Astrocyte (in vitro differentiated cells and primary cell): ENCODE results near the gene SUSD3.

ENCODE experiments used
- CTCF ChIP-seq: IDR thresholded peaks from 2 replicates; pipeline ENCODE4 v1.5.1; 2011; ENCODE audit warnings: low read depth, mild to moderate bottlenecking, inconsistent platforms, low read length, moderate library complexity; ENCODE audit not compliant: insufficient read depth
- EZH2 ChIP-seq: IDR thresholded peaks from 2 replicates; pipeline ENCODE4 v1.6.1; 2012; ENCODE audit warnings: mild to moderate bottlenecking, low read length, inconsistent platforms; ENCODE audit not compliant: insufficient read depth

DNA sequence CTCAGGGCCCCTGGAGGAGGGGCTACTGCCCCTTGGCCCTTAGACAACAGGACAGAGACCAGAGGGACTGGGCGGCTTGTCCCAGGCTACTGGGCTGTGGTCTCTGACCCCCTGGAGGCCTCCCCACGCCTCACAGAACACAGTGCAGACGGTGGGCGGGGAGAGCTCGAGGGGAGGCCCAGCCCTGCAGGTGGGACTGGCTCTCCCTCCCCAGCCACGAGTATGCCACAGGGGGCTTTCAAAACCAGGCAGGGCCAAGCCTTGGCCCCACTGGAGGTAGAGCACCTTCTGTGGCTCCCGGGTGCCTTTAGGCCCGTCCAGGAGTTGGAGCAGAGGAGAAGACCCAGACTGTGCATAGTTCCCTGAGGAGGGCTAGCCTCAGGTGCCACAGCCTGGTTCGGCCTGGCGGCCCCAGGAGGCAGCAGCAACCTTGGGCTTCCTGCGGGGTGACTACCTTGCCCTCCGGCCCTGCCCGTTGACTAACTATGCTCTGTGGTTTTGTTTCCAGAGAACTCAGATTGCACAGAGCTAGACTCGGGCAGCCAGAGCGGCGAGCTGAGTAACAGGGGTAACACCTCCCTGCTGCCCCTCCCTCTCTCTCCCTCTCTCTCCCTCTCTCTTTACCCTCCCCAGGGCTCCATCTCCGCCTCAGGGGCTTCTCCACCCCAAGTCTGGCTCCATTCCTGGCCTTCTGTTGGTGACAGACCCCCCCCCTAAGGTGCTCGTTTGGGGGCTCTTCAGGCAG is 53.0 kb downstream of the SUSD3 start:
- TF ChIP-seq CTCF, result no peak
- TF ChIP-seq EZH2, result no peak
